Activated CD4-positive, alpha-beta T cell treated with anti-CD3 and anti-CD28 coated beads, Interleukin-2, amount 50 U/mL, for 16 hours (primary cell): ENCODE results near the gene CMTM5.

ENCODE experiments used
- DNase-seq: peaks from one replicate; pipeline ENCODE4 v3.0.0-alpha.2; 2020

CMTM5 gene

DNA sequence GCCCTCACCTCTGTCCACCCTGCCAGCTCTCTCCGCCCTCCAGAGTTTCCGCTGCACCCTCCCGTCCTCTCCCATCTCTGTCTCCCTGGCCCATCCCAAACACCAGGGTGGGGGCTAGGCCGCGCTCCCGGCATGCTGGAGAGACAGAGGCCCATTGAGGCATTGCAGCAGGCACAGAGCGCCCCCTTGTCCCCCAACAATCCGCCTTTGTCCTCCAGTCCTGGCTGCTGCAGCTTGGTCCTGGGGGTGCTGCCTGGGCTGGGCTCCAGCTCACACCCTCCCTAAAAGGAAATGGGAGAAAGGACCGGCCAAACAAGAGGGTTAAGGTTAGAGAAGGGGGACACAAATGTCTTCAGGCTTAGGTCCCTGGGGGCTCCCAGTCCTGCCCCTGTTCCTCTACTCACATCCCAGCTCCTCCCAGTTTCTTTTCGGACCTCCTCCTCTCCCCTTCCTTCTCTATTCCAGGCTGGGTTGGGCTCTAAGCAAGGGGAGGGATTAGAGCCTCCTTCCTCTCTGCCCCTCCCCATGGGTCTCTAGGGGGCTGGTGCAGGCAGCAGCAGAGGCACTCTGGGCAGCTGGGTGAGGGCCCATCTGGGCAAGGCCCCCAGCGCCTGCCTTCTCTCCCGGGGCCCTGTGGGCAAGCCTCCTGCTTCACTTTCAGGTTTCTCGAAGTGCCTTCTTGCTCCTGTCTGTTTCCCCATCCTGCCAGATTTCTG lies at the start of gene CMTM5:
Gene CMTM5 (plus strand): TSS at position 565 of the 716 bp plus-strand sequence. CDS start 206 bp downstream, outside the sequence.
- no peak for DNase-seq

DNA sequence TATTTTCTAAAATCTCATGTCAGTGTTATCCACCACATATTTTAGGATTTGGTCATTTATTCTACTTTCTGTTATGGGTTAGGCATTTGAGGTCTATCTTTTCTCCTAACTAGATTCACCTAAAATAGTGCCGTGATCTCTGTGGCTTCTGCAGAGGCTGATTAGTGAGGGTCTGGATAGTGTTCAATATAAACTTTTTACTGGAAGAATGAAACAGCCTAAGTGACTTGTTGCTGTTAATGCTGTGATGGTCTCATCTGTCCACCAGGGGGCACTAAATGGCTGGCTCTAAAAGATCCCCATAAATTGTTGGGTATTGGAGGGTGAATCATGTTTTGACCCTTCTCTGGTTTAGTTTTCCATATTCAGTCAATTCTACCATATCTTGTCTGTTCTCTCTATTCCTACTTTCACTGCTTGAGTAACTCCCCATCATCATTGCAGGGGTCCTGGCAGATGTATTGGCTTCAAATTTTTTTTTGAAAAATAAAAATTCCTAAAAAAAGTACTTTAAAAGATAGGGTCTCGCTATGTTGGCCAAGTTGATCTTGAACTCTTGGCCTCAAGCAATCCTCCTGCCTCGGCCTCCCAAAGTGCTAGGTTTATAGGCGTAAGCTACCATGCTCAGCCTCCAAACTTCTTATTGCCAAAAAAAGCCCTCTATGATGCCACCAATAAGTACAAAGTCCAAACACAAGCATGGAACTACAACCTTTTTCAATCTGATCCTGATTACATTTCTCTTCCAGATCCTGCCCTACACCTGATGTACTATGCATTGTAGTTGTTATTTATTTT lies 48.7 kb upstream of the CMTM5 start:
- peak; percentile 78 for DNase-seq

DNA sequence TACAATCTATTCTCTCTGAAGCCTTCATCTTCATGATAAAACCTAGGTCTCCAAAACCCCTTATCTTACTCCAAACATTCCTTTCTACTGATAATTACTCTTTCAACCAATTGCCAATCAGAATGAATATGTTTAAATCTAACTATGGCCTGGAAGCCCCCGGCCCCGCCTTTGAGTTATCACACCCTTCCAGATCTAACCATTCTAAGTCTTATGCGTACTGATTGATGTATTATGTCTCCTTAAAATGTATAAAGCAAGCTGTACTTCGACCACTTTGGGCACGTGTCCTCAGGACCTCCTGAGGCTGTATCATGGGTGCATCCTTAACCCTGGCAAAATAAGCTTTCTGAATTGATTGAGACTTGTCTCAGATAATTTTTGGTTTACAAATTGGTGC lies 41.2 kb upstream of the CMTM5 start:
- no peak for DNase-seq

DNA sequence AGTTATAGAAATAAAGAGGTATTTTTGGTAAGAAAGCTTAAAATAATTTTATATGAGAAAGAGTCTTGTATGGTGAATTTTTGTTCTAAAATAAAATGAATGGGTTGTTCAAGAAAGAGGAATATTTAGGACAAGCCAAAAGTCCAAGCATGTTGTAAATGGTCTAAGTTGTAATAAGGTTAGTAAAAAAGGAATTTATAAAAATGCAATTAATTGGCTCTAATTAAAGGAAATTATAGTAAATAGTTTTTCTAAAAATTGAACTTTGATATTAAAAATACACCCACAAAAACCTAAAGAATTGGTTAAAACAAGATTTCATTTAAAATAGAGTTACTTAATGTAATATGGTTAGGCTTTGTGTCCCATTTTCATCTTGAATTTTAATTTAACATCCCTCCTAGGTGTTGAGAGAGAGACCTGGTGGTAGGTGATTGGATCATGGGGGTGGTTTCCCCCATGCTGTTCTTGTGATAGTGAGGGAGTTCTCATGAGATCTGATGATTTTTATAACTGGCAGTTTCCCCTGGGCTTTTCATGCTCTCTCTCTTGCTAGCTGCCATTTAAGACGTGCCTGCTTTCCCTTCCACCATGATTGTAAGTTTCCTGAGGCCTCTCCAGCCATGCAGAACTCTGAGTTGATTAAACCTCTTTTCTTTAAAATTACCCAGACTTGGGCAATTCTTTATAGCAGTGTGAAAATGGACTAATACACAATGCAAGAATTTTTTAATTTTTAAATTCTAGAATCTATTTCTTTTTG lies 37.2 kb upstream of the CMTM5 start:
- no peak for DNase-seq

- DNase-seq, result no peak
Observed at GRCh38 chr14:23344481-23344880, 32.4 kb upstream of the CMTM5 start.

DNA sequence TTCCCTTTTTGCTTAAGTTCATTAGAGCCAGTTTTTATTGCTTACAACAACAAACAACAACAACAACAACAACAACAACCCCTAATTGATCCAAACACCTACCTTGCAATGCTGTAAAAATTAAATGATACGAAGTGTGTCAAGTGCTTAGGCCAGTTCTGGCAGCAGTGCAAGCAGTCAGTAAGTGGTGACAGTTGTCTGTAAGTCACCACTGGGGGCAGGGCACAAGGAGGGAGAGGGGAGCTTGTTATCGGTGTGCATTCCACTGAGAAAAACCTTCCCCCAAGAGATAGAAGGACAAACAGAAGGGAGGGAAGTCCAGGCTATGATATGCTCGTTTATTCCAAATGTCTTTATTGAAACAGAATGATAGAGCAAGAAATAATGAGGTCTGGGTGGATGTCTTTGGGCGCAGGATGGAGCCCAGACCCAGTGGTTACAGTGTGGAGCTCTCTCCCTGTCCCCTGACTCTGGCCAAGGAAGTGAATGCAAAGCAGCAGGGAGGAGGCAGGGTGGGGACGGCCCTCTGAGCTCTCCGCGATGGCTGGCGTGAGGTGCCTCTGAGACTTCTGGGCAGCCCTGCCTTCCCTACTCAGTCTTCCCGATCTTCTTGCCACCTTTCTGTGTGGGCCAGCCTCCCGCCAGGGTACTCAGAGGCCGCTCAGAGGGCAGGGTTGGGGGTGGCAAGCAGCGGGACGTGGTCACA lies 30.7 kb upstream of the CMTM5 start:
- DNase-seq, result no peak

- no peak for DNase-seq
Observed at GRCh38 chr14:23346693-23347405, 30.0 kb upstream of the CMTM5 start.

DNA sequence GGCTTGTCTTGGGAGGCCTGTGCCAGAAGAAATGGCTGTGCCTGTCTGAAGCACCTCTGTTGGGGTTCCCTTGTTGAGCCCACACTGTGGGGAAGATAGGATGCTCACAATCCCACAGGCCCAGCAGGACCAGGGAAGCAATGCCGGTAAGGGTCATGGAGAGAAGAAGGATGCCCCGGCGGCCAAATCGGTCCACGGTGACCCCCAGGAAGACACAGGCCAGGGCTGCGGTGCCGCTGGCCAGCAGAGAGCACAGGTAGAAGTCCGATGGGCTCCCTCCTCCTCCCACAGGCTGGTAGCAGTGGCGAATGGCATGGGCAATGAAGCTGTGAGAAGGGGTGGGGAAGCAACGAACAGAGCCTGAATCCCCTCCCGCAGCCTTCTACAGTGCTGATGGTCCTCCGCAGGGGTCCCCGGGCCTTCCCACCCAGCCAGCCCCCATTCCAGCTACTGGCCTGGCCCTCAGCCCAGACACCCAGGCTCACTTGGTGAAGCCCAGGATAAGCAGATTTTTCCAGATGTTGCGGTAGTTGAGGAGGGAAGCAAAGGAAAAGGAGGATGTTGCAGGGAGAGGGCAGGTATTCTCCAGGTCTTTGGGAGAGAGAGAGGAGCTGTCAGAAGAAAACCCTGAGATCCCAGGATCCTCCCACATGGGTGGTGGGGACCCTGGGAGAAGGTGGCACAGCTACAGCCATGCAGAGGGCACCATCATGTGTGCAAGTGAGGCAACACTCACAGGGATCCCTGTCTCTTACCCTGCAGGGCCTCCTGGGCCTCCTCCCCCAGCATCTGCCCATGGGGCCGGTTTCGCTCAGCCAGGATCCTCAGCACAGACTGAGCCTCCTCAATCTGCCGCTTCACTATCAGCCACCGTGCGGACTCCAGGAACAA lies 29.2 kb upstream of the CMTM5 start:
- no peak for DNase-seq

DNA sequence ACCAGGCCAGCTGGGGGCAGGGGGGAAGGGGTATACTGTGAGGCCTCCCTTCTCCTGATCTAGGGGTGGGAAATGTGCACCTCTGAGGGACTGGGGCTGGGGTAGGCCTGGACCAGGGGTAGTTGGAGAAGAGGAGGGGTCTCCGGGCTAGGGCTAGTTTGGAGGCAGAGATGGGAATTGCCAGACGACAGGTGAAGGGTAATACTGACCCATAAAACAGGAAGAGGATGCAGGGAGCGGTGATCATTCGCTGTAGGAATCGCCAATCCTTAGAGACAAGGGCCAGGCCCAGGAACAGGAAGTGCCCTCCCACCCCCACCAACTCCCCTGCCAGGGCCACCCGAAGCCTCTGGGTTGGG lies 28.6 kb upstream of the CMTM5 start:
- DNase-seq, result no peak

DNA sequence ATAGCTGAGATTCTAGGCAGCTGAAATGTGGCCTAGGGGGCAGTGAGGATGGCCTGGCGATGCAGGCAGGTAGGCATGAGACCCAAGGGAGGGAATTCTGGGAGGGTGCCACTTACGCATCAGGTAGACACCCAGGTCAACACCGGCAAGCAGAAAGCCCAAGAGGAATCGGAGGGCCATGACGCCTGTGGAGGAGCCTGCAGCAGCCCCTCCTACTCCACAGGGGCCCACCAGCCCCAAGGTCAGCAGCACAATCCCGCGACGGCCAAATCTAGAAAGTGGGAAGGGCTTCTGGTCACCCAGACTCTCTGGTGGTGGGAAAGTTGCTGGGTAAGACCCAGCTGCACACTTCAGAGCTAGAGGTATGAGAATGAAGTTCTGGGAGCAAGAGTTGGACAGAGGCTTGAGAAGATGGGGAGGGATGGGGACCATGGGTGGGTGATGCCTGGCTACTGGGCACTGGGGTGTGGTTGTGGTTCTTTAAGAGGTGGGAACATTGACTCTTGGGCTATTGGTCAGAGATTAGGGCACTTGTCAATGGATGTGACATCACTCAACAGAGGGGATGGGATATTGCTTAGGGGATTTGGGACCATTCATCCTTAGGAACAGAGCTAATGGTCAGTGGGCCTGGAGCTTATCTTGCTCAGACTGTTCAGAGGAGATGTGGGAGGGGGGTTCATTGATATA lies 27.5 kb upstream of the CMTM5 start:
- no peak for DNase-seq

DNA sequence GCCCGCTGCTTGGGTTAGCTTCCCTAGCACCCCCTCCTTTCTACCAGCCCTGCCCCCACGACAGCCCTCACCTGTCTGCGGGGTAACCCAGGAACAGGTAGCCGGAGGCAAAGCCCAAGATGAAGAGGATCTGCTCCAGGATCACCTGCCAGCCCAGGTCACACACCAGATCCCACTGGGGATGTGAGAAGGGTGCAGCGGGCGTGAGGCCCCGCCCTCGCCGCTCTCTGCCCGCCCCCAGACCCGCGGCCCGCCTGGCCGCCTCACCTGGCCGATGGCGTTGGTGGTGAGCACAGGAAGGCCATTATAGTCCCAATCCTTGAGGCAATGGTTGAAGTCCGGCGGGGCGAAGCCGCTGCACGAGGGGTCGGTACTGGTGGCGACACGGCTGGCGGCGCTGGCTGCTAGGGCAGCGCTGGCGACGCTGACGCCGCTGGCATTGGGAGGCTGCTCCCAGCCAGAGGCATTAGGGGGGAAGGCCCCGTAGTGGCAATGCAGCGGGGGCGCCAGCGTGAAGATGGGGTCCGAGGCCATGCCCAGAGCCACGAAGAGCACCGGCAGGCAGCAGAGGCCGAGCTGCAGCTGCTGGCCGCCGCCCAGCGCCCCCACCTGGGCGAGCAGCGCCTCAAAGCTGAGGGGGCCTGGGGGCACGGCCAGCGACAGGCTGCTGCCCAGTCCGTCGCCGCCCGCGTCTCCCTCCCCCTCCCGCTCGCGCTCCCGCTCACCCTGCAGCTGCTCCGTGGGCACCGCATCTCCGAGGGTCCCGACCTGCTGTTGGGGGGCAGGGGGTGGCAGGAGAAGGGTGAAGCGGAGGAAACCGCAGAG lies 25.0 kb upstream of the CMTM5 start:
- no peak for DNase-seq

DNA sequence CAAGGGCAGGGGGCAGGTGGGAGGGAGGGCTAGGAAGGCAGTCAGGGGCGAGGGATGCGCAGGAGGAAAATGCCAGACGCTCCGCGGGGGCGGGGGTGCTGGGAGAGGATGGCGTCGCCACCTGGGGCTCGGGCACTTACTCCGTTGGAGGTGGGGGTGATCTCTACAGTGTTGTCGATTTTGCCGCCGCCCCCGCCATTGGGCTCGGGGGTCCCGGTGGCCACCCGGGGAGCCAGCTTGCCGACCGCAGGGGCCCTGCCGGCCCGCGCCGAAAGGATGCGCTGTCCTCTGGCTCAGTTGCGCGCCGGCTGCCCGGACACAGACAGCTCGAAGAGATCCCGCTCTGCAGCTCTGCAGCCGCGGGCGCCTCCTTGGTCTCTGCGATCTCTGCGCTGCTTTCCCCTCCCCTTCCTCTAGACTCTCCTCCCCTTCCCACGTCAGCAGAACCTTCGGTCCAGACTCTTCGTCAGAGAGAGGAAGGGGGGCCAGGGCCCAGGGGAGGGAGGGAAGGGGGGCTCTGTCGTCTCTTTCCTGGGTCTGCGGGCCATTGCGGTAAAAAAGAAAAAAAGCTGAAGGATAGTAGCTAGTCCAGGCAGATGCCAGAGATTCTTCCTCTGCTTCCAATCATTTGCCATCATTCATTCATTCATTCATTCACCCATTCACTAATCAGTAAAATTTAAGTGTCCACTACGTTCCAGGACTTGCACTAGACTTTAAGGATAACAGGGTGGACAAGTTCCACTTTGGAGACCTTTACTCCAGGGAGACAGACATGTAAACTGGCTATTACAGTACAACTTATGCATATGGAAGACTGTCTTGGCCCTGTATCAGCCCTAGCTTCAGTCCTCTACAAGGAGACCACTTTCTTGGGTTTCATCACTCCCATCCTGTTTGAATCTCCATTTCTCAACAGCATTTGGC lies 24.1 kb upstream of the CMTM5 start, which contains the start of gene SLC22A17:
Gene SLC22A17 (minus strand): TSS at position 382 of the 927 bp plus-strand sequence.
- DNase-seq, result peak; percentile 27

- no peak for DNase-seq
Observed at GRCh38 chr14:23353433-23353780, 23.4 kb upstream of the CMTM5 start.

DNA sequence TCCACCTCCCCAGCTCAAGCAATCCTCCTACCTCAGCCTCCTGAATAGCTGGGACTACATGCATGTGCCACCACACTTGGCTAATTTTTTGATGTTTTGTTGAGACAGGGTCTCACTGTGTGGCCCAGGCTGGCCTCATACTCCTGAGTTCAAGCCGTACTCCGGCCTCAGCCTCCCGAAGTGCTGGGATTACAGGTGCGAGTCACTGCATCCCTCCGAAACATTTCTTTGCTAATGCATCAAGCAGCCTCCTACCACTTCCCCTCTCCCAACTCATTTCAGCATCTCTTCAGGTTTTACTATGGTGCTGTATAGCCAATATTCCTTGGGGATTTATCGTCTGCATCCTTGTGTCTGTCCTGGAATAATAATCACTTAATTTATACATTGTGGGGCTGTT lies 21.9 kb upstream of the CMTM5 start:
- no peak for DNase-seq

- no peak for DNase-seq
Observed at GRCh38 chr14:23355871-23356435, 20.9 kb upstream of the CMTM5 start.

DNA sequence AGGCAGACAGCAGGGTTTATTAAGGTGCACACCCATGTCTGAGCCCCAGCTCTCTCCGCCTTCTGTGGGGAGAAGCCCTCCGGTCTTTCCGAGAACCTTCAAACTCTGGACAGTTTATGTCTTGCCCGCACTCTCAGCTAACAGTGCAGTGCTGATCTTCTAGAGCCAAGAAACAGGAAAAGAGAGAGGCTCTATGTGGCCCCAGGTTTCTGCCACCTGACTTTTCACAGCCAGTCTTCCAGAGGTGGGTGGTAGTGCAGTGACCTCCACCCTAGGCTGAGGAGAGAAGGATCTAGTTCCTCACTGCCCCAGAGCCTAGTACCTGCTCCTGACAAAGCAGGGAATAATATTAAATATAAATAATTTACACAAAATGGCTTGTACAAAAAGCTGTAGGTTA lies 20.2 kb upstream of the CMTM5 start:
- DNase-seq, result no peak

- DNase-seq, result no peak
Observed at GRCh38 chr14:23357261-23357660, 19.6 kb upstream of the CMTM5 start.

- no peak for DNase-seq
Observed at GRCh38 chr14:23358042-23358441, 18.8 kb upstream of the CMTM5 start.
